AG20443 (cell line): ENCODE results near the gene KCNH5.

Experiments
- DNase-seq: peaks from one replicate; pipeline ENCODE4 v3.0.0; 2012; ENCODE audit warnings: low spot score, mixed read lengths

Gene KCNH5

GRCh38 chr14:63045234-63045611, at the start of gene KCNH5:
TSS of gene KCNH5 (minus strand) at chr14:63045458. CDS start at chr14:63045186, 272 bp downstream.
- DNase-seq: peak; percentile 87

GRCh38 chr14:63091394-63091996, 46.2 kb upstream of the KCNH5 start:
- no peak for DNase-seq

- DNase-seq: no peak
These were observed 43.6 kb upstream of the KCNH5 start for GRCh38 chr14:63088865-63089264.

- DNase-seq: no peak
These were observed 33.3 kb upstream of the KCNH5 start for GRCh38 chr14:63078569-63078968.

GRCh38 chr14:63076488-63076887, 31.2 kb upstream of the KCNH5 start:
- DNase-seq: no peak

GRCh38 chr14:63055631-63056030, 10.4 kb upstream of the KCNH5 start:
- no peak for DNase-seq

- DNase-seq: no peak
These were observed 6.7 kb upstream of the KCNH5 start for GRCh38 chr14:63051992-63052391.

- no peak for DNase-seq
These were observed 6.0 kb upstream of the KCNH5 start for GRCh38 chr14:63051301-63051700.

- no peak for DNase-seq
These were observed 5.4 kb upstream of the KCNH5 start for GRCh38 chr14:63050694-63051093.

- DNase-seq: no peak
These were observed 1.3 kb upstream of the KCNH5 start for GRCh38 chr14:63046339-63047268.

- DNase-seq: no peak
These were observed 508 bp upstream of the KCNH5 start for GRCh38 chr14:63045612-63046320.

GRCh38 chr14:63039866-63040265, 5.4 kb downstream of the KCNH5 start:
- no peak for DNase-seq

GRCh38 chr14:63032641-63033040, 12.6 kb downstream of the KCNH5 start:
- no peak for DNase-seq

- DNase-seq: no peak
These were observed 13.2 kb downstream of the KCNH5 start for GRCh38 chr14:63032076-63032475.

GRCh38 chr14:63030113-63030512, 15.1 kb downstream of the KCNH5 start:
- no peak for DNase-seq

GRCh38 chr14:63027719-63028118, 17.5 kb downstream of the KCNH5 start:
- no peak for DNase-seq

- no peak for DNase-seq
These were observed 18.8 kb downstream of the KCNH5 start for GRCh38 chr14:63026491-63026890.

GRCh38 chr14:63014621-63015020, 30.6 kb downstream of the KCNH5 start:
- no peak for DNase-seq

- DNase-seq: no peak
These were observed 33.1 kb downstream of the KCNH5 start for GRCh38 chr14:63012171-63012570.

GRCh38 chr14:63011623-63012022, 33.6 kb downstream of the KCNH5 start:
- DNase-seq: no peak

- DNase-seq: no peak
These were observed 35.8 kb downstream of the KCNH5 start for GRCh38 chr14:63009495-63009894.

GRCh38 chr14:63006531-63006930, 38.7 kb downstream of the KCNH5 start:
- no peak for DNase-seq

GRCh38 chr14:62994096-62994495, 51.2 kb downstream of the KCNH5 start:
- no peak for DNase-seq
